Spinal cord (tissue), 10 donors: Measurements from ENCODE around the gene C10orf62. TPM values are rescaled to one million over a fixed set of nuclear protein-coding genes. Genes with fewer than 3 reads are reported as not detected.

Experiments
- DNase-seq, 6 donors: peaks; one replicate each; pipeline versions ENCODE4 v3.0.0 to v3.0.0-alpha.2; 2013 to 2015; ENCODE audit warnings: low spot score in 6 of 6, low read depth in 4 of 6
- H3K27ac ChIP-seq: one replicate; pipeline ENCODE4 v1.5.1; 2013; ENCODE audit warnings: low read depth, low read length, control low read depth
- H3K27me3 ChIP-seq: one replicate; pipeline ENCODE4 v1.6.1; 2013; ENCODE audit warnings: low read length; ENCODE audit not compliant: control insufficient read depth, insufficient read depth
- H3K36me3 ChIP-seq: one replicate; pipeline ENCODE4 v1.6.1; 2013; ENCODE audit warnings: low read length; ENCODE audit not compliant: control insufficient read depth, insufficient read depth
- H3K4me1 ChIP-seq: one replicate; pipeline ENCODE4 v1.6.1; 2013; ENCODE audit warnings: low read length; ENCODE audit not compliant: control insufficient read depth, insufficient read depth
- H3K4me3 ChIP-seq: one replicate; pipeline ENCODE4 v1.5.1; 2013; ENCODE audit warnings: low read depth, low read length, control low read depth
- H3K9me3 ChIP-seq: one replicate; pipeline ENCODE4 v1.6.1; 2013; ENCODE audit warnings: low read length; ENCODE audit not compliant: control insufficient read depth, insufficient read depth
- WGBS: methylation state at CpG from one replicate; pipeline ENCODE4 v1.1.5; 2013; ENCODE audit warnings: missing lambda C conversion rate; ENCODE audit not compliant: insufficient coverage; 5-methylcytosine and 5-hydroxymethylcytosine counted together
- polyA plus RNA-seq, 2 donors: library from polyadenylated mRNA; unstranded; fragments of 120-200 nt; gene quantifications; one replicate each; pipeline ENCODE4 v1.2.1, GENCODE V29; 2013; ENCODE audit not compliant: insufficient read length in 2 of 2
- total RNA-seq, 2 donors: library from RNA; depleted of rRNA in 1 of 2; stranded (reverse); fragments of 120-200 nt in 1 of 2; fragments of >200 nt in 1 of 2; gene quantifications; one replicate each; pipeline versions ENCODE4 v1.2.3 to v1.2.4, GENCODE V29; 2013 to 2014
- donor health status: healthy.

The C10orf62 gene
- total and polyA plus RNA-seq, 4 donors, result 0.26 to 0.50 TPM; not detected in 2

DNA sequence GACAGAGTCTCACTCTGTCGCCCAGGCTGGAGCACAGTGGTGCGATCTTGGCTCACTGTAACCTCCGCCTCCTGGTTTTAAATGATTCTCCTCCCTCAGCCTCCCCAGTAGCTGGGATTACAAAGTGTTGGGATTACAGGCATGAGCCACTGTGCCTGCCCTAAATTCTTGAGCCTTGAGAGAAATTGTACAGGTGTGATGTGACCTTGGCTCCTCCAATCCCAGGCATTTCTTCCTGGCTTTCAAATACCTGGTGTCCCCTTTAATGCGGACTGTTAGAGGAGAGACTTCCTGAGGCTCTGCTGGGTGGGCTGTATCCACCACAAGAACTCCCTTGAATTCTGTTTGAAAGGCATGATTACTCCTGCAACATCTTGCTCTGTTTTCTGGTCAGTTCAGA, 28.8 kb downstream of the C10orf62 start:
- no peaks in the 10 kb centered on the region for H3K27me3 ChIP-seq
- no peak overlapping the region for H3K4me3 ChIP-seq
- 100% methylated on average over 1 of the region's 4 CpGs for WGBS
- H3K9me3 ChIP-seq, result no peaks in the 10 kb centered on the region
- peaks cover 18% of the 10 kb centered on the region for H3K36me3 ChIP-seq
- no peaks in the 10 kb centered on the region for H3K4me1 ChIP-seq
- DNase-seq, result no peak
- H3K27ac ChIP-seq, result no peak overlapping the region

DNA sequence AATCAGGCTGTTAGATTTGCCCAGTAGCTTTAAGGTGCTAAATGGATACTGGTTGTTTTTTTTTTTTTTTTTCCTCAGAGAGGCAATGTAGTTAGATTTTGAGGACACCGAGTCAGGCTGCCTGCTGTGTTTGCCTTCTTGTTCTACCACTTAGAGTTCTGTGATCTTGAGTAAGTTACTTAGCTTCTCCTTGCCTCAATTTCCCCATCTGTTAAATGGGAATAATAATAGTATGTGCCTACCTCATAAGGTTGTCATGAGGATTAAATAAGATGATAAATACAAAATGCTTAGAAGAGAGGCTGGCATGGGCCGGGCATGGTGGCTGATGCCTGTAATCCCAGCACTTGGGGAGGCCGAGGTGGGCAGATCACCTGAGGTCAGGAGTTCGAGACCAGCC, 29.2 kb downstream of the C10orf62 start:
- no peaks in the 10 kb centered on the region for H3K9me3 ChIP-seq
- H3K27ac ChIP-seq, result no peak overlapping the region
- 100% methylated on average over 2 of the region's 4 CpGs for WGBS
- H3K4me3 ChIP-seq, result no peak overlapping the region
- peaks cover 18% of the 10 kb centered on the region for H3K36me3 ChIP-seq
- H3K27me3 ChIP-seq, result no peaks in the 10 kb centered on the region
- no peaks in the 10 kb centered on the region for H3K4me1 ChIP-seq
- DNase-seq, result no peak

DNA sequence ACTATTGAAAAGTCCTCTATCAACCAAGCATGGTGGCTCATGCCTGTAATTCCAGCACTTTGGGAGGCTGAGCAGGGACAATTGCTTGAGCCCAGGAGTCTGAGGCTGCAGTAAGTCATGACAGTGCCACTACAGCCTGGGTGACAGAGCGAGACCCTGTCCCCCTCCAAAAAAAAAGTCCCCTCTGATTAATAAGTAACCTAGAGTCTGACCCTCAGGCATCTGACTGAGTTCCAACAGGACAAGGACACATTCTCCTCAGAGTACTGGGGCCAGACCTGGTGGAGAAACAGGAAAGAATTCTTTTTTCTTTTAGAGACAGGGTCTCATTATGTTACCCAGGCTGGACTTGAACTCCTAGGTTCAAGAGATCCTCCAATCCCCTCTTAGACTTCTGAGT, 33.8 kb downstream of the C10orf62 start:
- Histone ChIP-seq H3K36me3 (peaks cover 6% of the 10 kb centered on the region), H3K27ac (no peak overlapping the region), H3K27me3 (no peaks in the 10 kb centered on the region), H3K4me1 (no peaks in the 10 kb centered on the region), H3K9me3 (no peaks in the 10 kb centered on the region), H3K4me3 (no peak overlapping the region)
- WGBS, result no CpG with 5 or more reads among the region's 1 CpG
- no peak for DNase-seq

DNA sequence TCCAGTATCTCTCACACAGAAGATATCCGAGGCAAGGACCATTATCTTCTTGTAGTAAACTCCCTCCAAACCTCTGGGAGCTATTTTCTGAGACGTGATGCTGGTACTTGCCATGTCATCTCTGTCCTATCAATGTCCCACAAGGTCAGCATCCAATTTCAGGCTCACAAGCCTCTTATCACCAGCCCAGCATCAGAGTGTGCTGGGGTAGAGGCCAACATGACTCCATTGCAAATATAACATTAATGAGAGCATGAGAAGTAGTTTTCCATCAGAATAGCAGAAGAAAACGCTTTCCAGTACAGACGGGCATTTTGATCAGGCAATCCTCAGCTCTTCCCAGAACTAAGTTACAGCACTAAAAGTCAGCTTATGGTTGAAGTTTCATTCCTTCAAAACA, 38.2 kb downstream of the C10orf62 start:
- Histone ChIP-seq H3K4me1 (peaks cover 5% of the 10 kb centered on the region), H3K9me3 (no peaks in the 10 kb centered on the region), H3K36me3 (peaks cover 4% of the 10 kb centered on the region), H3K27me3 (no peaks in the 10 kb centered on the region), H3K4me3 (no peak overlapping the region), H3K27ac (no peak overlapping the region)
- 73% methylated on average over 3 of the region's 4 CpGs for WGBS
- no peak for DNase-seq

DNA sequence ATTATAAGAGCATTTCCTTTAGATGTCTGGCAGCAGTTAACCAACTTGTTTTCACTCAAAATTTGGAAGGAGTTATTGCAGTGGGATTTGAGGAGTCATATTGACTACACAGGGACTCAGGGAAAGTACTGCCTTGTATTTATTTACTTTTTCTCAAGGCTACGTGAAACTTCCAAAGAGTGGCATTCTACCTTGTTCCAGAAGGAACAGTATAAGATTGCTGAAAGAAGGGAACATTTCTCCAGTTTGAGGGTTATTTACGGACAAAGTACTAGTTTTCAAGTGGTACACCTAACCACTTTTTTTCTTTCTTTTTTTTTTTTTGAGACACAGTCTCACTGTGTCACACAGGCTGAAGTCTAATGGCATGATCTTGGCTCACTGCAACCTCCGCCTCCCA, 38.7 kb downstream of the C10orf62 start:
- Histone ChIP-seq H3K36me3 (peaks cover 4% of the 10 kb centered on the region), H3K27me3 (no peaks in the 10 kb centered on the region), H3K4me1 (peaks cover 5% of the 10 kb centered on the region), H3K4me3 (no peak overlapping the region), H3K27ac (no peak overlapping the region), H3K9me3 (no peaks in the 10 kb centered on the region)
- DNase-seq, result no peak
- WGBS, result 100% methylated on average over 1 of the region's 3 CpGs

GRCh38 chr10:97629289-97629688, 39.8 kb downstream of the C10orf62 start:
- peaks cover 12% of the 10 kb centered on the region for H3K4me1 ChIP-seq
- WGBS, result 96% methylated on average over 5 of the region's 5 CpGs

DNA sequence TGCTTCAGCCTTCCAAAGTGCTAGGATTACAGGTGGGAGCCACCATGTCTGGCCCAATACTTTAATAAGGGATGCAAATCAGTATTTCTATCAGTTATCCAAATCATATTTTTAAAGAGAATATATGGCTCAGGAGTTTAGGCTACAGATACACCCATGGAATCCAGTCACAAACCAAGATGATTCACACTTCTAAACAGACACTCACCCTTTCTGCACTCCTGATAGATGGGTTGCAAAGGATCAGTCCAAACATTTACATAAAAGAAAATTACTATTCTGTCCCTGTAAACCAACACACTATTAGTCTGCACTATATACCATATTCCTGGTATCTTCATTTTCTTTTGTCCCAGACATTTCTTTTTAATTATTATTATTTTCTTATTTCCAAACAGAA, 41.6 kb downstream of the C10orf62 start:
- Histone ChIP-seq H3K9me3 (no peaks in the 10 kb centered on the region), H3K4me3 (no peak overlapping the region), H3K27ac (no peak overlapping the region)

More at GRCh38 chr10:97629289-97629688, 39.8 kb downstream of the C10orf62 start:
- H3K27me3 ChIP-seq, result no peaks in the 10 kb centered on the region
- H3K4me3 ChIP-seq, result no peak overlapping the region
- DNase-seq, result no peak
- H3K27ac ChIP-seq, result no peak overlapping the region
- H3K36me3 ChIP-seq, result peaks cover 4% of the 10 kb centered on the region
- H3K9me3 ChIP-seq, result no peaks in the 10 kb centered on the region

DNA sequence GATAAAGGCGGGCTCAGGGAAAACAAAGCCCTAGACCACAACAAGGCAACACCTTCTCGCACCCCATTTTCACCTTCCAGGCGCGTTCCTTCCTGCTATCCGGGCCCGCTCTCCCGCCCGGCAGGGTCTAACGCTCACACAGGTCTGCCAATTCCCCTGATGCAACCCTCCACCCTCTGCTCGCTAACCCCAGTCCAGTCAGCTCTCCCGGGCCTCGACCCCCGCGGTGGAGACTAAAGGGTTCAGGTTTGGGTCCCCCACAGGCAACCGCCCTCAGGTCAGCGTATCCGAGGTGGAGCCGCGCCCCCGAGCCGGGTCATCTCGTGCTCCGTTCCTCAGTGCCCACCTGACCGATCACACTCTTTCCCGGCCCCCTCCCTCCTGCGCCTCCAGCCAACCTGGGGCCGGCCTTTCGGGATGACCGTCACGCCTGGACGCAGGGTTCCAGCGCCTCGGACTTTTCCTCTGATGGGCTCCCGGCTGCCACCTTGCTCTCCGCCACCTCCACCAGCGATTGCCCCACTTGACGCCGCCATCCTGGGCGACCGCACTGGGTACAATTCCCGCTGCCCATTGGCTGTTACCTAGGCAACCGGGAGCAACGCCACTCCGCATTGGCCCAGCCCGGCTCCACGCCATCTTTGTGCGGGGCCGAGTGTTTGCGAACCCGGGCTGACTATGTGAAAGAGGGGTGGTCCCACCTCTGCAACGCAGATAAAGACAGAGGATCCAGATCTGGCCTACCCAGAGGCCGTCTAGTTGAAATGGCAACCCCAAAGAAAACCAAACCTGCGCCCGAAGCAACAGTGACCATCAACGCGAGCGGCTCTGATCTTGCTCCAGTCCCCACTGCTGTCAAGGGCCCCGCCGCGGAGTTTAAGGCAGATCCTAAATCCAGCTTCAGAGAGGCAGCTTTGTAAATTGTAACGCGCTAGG, 43.7 kb downstream of the C10orf62 start, which contains the start of gene MORN4:
TSS of gene MORN4 (minus strand) at position 552 of the 936 bp plus-strand sequence. CDS start 13,847 bp downstream, outside the sequence.
- Histone ChIP-seq H3K9me3 (no peaks in the 10 kb centered on the region), H3K27me3 (no peaks in the 10 kb centered on the region), H3K4me3 (peak within 1 kb of the TSS; percentile 86), H3K27ac (peak within 1 kb of the TSS; percentile 79), H3K4me1 (peaks cover 12% of the 10 kb centered on the region), H3K36me3 (peaks cover 4% of the 10 kb centered on the region)
- WGBS, result under 1% methylated on average over 60 of the region's 62 CpGs
- peak; percentile 92 to 99 (median 94) for DNase-seq

More for the DNA sequence above, 41.6 kb downstream of the C10orf62 start:
- no peaks in the 10 kb centered on the region for H3K27me3 ChIP-seq
- H3K4me1 ChIP-seq, result peaks cover 12% of the 10 kb centered on the region
- DNase-seq, result no peak
- H3K36me3 ChIP-seq, result peaks cover 4% of the 10 kb centered on the region

- DNase-seq, result no peak
- H3K4me3 ChIP-seq, result peak overlapping the region; percentile 86
- H3K4me1 ChIP-seq, result peaks cover 12% of the 10 kb centered on the region
- WGBS, result 90% methylated on average over 6 of the region's 8 CpGs
- H3K27ac ChIP-seq, result peak overlapping the region; percentile 79
- no peaks in the 10 kb centered on the region for H3K9me3 ChIP-seq
- peaks cover 3% of the 10 kb centered on the region for H3K36me3 ChIP-seq
- H3K27me3 ChIP-seq, result no peaks in the 10 kb centered on the region
Measured at GRCh38 chr10:97633921-97634320, 44.4 kb downstream of the C10orf62 start.

DNA sequence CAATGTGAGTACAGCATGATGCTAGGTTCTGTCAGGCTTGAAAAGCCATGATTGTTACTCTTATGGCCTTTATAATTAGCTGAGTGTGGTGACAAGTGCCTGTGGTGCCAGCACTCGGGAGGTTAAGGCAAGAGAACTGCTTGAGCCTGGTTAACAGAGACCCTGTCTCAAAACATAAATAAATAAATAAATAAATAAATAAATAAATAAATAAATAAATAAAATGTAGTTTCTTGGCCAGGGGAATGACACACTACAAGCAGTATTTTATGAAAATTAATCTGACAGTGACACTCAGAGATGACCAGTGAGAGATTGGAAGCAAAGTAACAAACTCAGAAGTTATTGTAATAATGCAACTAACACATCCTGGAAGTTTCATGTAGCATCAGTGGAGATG, 46.1 kb downstream of the C10orf62 start:
- WGBS, result no CpG with 5 or more reads among the region's 1 CpG
- Histone ChIP-seq H3K27me3 (no peaks in the 10 kb centered on the region), H3K4me3 (no peak overlapping the region), H3K27ac (no peak overlapping the region), H3K36me3 (no peaks in the 10 kb centered on the region), H3K4me1 (peaks cover 12% of the 10 kb centered on the region), H3K9me3 (no peaks in the 10 kb centered on the region)
- DNase-seq, result no peak
